Measurements from ENCODE around the gene SLC22A1.

GRCh38 chr6:160203953-160204352 is 82.3 kb downstream of the SLC22A1 start:
- TF ChIP-seq CTCF (IDR thresholded peaks at IDR 0.05) = no peak
- no peak for TF ChIP-seq SIN3A (IDR thresholded peaks at IDR 0.05; ENCODE audit: borderline replicate concordance, insufficient read depth, low read depth, low read length)

All from Panc1 (cell line).